Activated B cell treated with CpG ODN at 0.5 μM for 24 hours (primary cell): ENCODE measurements around the gene MATN1. TPM values are rescaled to one million over a fixed set of nuclear protein-coding genes. Genes with fewer than 3 reads are reported as not detected.

Experiments used
- ATAC-seq: fragments of 200-7000 bp; cut with Tn5 transposase; one replicate; pipeline ENCODE4 v1.10.0; 2021; ENCODE audit warnings: low read depth, mild to moderate bottlenecking, moderate library complexity
- CTCF ChIA-PET: fragments of 350-600 bp; sonication (Branson Sonifier 250); formaldehyde crosslinking; loops from one replicate; lab custom pipeline; 2021; ENCODE audit warnings: antibody characterized with exemption; lab: Charles Lee
- POLR2A ChIA-PET: fragments of 350-600 bp; sonication (Branson Sonifier 250); formaldehyde crosslinking; loops from one replicate; lab custom pipeline; 2021; ENCODE audit warnings: antibody characterized with exemption; lab: Charles Lee
- DNase-seq: peaks from one replicate; pipeline ENCODE4 v3.0.0; 2022
- H3K27ac Mint-ChIP-seq: one replicate; pipeline ENCODE4 v1.8.0; 2020; ENCODE audit warnings: mixed read lengths
- H3K27me3 Mint-ChIP-seq: one replicate; pipeline ENCODE4 v1.8.0; 2021; ENCODE audit warnings: mixed read lengths
- H3K36me3 Mint-ChIP-seq: one replicate; pipeline ENCODE4 v1.8.0; 2021; ENCODE audit warnings: low read depth, mixed read lengths
- H3K4me1 Mint-ChIP-seq: one replicate; pipeline ENCODE4 v1.8.0; 2021; ENCODE audit warnings: mixed read lengths
- H3K4me3 Mint-ChIP-seq: one replicate; pipeline ENCODE4 v1.8.0; 2020; ENCODE audit warnings: mild to moderate bottlenecking, mixed read lengths
- H3K9me3 Mint-ChIP-seq: one replicate; pipeline ENCODE4 v1.8.0; 2020; ENCODE audit warnings: mixed read lengths
- CTCF ChIP-seq: fragments of 200-600 bp; IDR thresholded peaks from one replicate; pipeline ENCODE4 v1.8.0; 2022; ENCODE audit warnings: antibody characterized with exemption, mild to moderate bottlenecking
- intact Hi-C: fragments of 100-400 bp; cut with micrococcal nuclease; formaldehyde crosslinking; loops from one replicate; pipeline ENCODE4 v1.15.1; 2024
- total RNA-seq: library from RNA; stranded (reverse); gene quantifications from 2 replicates; pipeline ENCODE4 v1.2.3, GENCODE V29; 2022

Gene MATN1
- total RNA-seq, 1 donor from 2014 or later, result 0.93 TPM

GRCh38 chr1:30745156-30745833, 21.9 kb upstream of the MATN1 start:
- Mint-ChIP-seq H3K27ac (peak overlapping the region; percentile 96), H3K4me3 (peak overlapping the region; percentile 77), H3K27me3 (no peaks in the 10 kb centered on the region), H3K4me1 (peaks cover 100% of the 10 kb centered on the region), H3K36me3 (peaks cover 93% of the 10 kb centered on the region), H3K9me3 (no peaks in the 10 kb centered on the region)
- intact Hi-C loops, result no loop called here
- ChIA-PET CTCF (interaction anchor here (0.8 to 5.8 kb wide), 9 partner anchors 10 to 57 kb away, joined by 3 to 46 read pairs (median 7); partner anchors contain the start of gene LAPTM5), POLR2A (interaction anchor here (0.8 to 25.3 kb wide), 6 partner anchors 11 to 37 kb away, joined by 3 to 662 read pairs (median 27); partner anchors contain the start of genes LAPTM5 and MATN1)
- DNase-seq (no peak), ATAC-seq (no peak)
- TF ChIP-seq CTCF, result no peak

GRCh38 chr1:30744060-30744756, 20.8 kb upstream of the MATN1 start:
- Mint-ChIP-seq H3K27me3 (no peaks in the 10 kb centered on the region), H3K27ac (peak overlapping the region; percentile 96), H3K36me3 (peaks cover 93% of the 10 kb centered on the region), H3K9me3 (no peaks in the 10 kb centered on the region), H3K4me3 (peak overlapping the region; percentile 72), H3K4me1 (peaks cover 99% of the 10 kb centered on the region)
- no peak for DNase-seq
- TF ChIP-seq CTCF, result no peak
- intact Hi-C loops, result no loop called here
- ChIA-PET POLR2A (interaction anchor here (0.5 to 25.3 kb wide), 11 partner anchors 12 to 1998 kb away, joined by 3 to 662 read pairs (median 6); partner anchors contain the start of genes LAPTM5, MATN1, SNRNP40 and ZCCHC17), CTCF (interaction anchor here (0.8 to 5.8 kb wide), 12 partner anchors 11 to 186 kb away, joined by 3 to 46 read pairs (median 6); partner anchors contain the start of gene LAPTM5)
- ATAC-seq, result peak; percentile 22

GRCh38 chr1:30743584-30744059, 20.2 kb upstream of the MATN1 start:
- Mint-ChIP-seq H3K4me1 (peaks cover 99% of the 10 kb centered on the region), H3K27ac (peak overlapping the region; percentile 96), H3K4me3 (peak overlapping the region; percentile 72), H3K36me3 (peaks cover 93% of the 10 kb centered on the region), H3K9me3 (no peaks in the 10 kb centered on the region), H3K27me3 (no peaks in the 10 kb centered on the region)
- no peak for TF ChIP-seq CTCF
- DNase-seq (no peak), ATAC-seq (peak; percentile 72)
- CTCF ChIA-PET, result interaction anchor here (1.0 to 5.8 kb wide), 11 partner anchors 11 to 187 kb away, joined by 3 to 46 read pairs (median 6); partner anchors contain the start of gene LAPTM5
- POLR2A ChIA-PET, result interaction anchor here (0.5 to 25.3 kb wide), 11 partner anchors 13 to 1997 kb away, joined by 3 to 662 read pairs (median 6); partner anchors contain the start of genes LAPTM5, MATN1, SNRNP40 and ZCCHC17
- intact Hi-C loops, result loop anchor here (1.0 kb wide), 3 partner anchors 11 to 36 kb away; no protein-coding TSS in a partner anchor

- ATAC-seq (no peak), DNase-seq (no peak)
- Mint-ChIP-seq H3K36me3 (peaks cover 93% of the 10 kb centered on the region), H3K27ac (peak overlapping the region; percentile 96), H3K27me3 (no peaks in the 10 kb centered on the region), H3K4me3 (peak overlapping the region; percentile 72), H3K9me3 (no peaks in the 10 kb centered on the region), H3K4me1 (peaks cover 99% of the 10 kb centered on the region)
- intact Hi-C loops, result loop anchor here (1.0 kb wide), 3 partner anchors 11 to 36 kb away; no protein-coding TSS in a partner anchor
- no peak for TF ChIP-seq CTCF
- ChIA-PET POLR2A (interaction anchor here (1.2 to 25.3 kb wide), 6 partner anchors 12 to 48 kb away, joined by 6 to 662 read pairs (median 27); partner anchors contain the start of genes LAPTM5 and MATN1), CTCF (interaction anchor here (2.4 to 5.8 kb wide), 4 partner anchors 12 to 36 kb away, joined by 8 to 46 read pairs (median 19); partner anchors contain the start of gene LAPTM5)
These were observed 19.7 kb upstream of the MATN1 start for GRCh38 chr1:30742963-30743559.
